Esophagus muscularis mucosa (tissue), 4 donors: ENCODE results near the gene CHD2. TPM values are rescaled to one million over a fixed set of nuclear protein-coding genes. Genes with fewer than 3 reads are reported as not detected.

Experiments used
- DNase-seq: peaks from one replicate; pipeline ENCODE4 v3.0.0-alpha.2; 2017; ENCODE audit errors: extremely low spot score
- H3K27ac ChIP-seq, 4 donors: fragments of 200-600 bp; sonication (generic); replicated peaks in 1 of 4; 1 replicate in 3 of 4; 2 replicates in 1 of 4; pipeline ENCODE4 v1.5.1; 2016 to 2019; ENCODE audit warnings: mild to moderate bottlenecking in 1 of 4
- H3K27me3 ChIP-seq, 4 donors: fragments of 200-600 bp; sonication (generic); one replicate each; pipeline versions ENCODE4 v1.5.1 to v1.6.0; 2016 to 2019
- H3K36me3 ChIP-seq, 4 donors: fragments of 200-600 bp; sonication (generic); one replicate each; pipeline ENCODE4 v1.5.1; 2016 to 2019
- H3K4me1 ChIP-seq, 4 donors: fragments of 200-600 bp; sonication (generic); one replicate each; pipeline ENCODE4 v1.5.1; 2016 to 2019
- H3K4me3 ChIP-seq, 4 donors: fragments of 200-600 bp; sonication (generic); 1 replicate in 2 of 4; 2 replicates in 2 of 4; pipeline ENCODE4 v1.5.1; 2016 to 2019; ENCODE audit warnings: mild to moderate bottlenecking in 4 of 4, moderate library complexity in 1 of 4
- H3K9me3 ChIP-seq, 4 donors: fragments of 200-600 bp; sonication (generic); 1 replicate in 3 of 4; 2 replicates in 1 of 4; pipeline ENCODE4 v1.5.1; 2016 to 2019
- EP300 ChIP-seq: sonication (generic); formaldehyde crosslinking; IDR thresholded peaks from one replicate; pipeline ENCODE4 v1.6.1; 2017; ENCODE audit warnings: antibody characterized with exemption
- POLR2A ChIP-seq: fragments of 450-650 bp; IDR thresholded peaks from one replicate; pipeline ENCODE4 v1.6.1; 2017; ENCODE audit warnings: antibody characterized with exemption, moderate library complexity, mild to moderate bottlenecking, low read depth
- POLR2AphosphoS5 ChIP-seq, 2 donors: sonication (generic); formaldehyde crosslinking; IDR thresholded peaks; one replicate each; pipeline ENCODE4 v1.6.1; 2017; ENCODE audit warnings: antibody characterized with exemption in 2 of 2
- WGBS: methylation state at CpG from one replicate; pipeline ENCODE4 v1.1.5; 2018; 5-methylcytosine and 5-hydroxymethylcytosine counted together
- intact Hi-C: fragments of 100-400 bp; cut with DNase I; formaldehyde crosslinking; loops from one replicate; pipeline ENCODE4 v1.15.1; 2023
- total RNA-seq, 4 donors: library from RNA; depleted of rRNA; stranded (reverse); fragments of >200 nt; gene quantifications; one replicate each; pipeline versions ENCODE4 v1.1.0 to v1.2.1, GENCODE V29; 2016
- TF ChIP-seq, protein P1 (sequence below), 3 experiments: fragments of 200-600 bp in 2 of 3; fragments of 450-650 bp in 1 of 3; sonication (generic) in 2 of 3; IDR thresholded peaks; one replicate each; pipeline ENCODE4 v1.5.1; 2017 to 2019; ENCODE audit warnings: antibody characterized with exemption in 3 of 3, mild to moderate bottlenecking in 2 of 3, moderate library complexity in 1 of 3

Gene CHD2
- 10 to 100 TPM; 54.3 to 86.0 (median 62.8) TPM for total RNA-seq

- Histone ChIP-seq H3K36me3 (peaks cover 0 to 21% (median 11%) of the 10 kb centered on the region in 4 donors), H3K27ac (peak within 1 kb of the TSS; percentile 89 to 98 (median 94)), H3K9me3 (no peaks in the 10 kb centered on the region), H3K4me1 (peaks cover 37 to 73% (median 57%) of the 10 kb centered on the region in 4 donors), H3K4me3 (peak within 1 kb of the TSS; percentile 50 to 71 (median 66)), H3K27me3 (no peaks in the 10 kb centered on the region)
- WGBS = under 1% methylated on average over 15 of the region's 15 CpGs
- intact Hi-C loops = no loop called here
- DNase-seq = no peak
- TF ChIP-seq POLR2AphosphoS5 (IDR thresholded peaks at IDR 0.05) (peak; percentile 92 to 96), POLR2A (peak; percentile 78)
- TF ChIP-seq, protein P1, sequence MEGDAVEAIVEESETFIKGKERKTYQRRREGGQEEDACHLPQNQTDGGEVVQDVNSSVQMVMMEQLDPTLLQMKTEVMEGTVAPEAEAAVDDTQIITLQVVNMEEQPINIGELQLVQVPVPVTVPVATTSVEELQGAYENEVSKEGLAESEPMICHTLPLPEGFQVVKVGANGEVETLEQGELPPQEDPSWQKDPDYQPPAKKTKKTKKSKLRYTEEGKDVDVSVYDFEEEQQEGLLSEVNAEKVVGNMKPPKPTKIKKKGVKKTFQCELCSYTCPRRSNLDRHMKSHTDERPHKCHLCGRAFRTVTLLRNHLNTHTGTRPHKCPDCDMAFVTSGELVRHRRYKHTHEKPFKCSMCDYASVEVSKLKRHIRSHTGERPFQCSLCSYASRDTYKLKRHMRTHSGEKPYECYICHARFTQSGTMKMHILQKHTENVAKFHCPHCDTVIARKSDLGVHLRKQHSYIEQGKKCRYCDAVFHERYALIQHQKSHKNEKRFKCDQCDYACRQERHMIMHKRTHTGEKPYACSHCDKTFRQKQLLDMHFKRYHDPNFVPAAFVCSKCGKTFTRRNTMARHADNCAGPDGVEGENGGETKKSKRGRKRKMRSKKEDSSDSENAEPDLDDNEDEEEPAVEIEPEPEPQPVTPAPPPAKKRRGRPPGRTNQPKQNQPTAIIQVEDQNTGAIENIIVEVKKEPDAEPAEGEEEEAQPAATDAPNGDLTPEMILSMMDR (IDR thresholded peaks at IDR 0.05) = no peak
Measured at GRCh38 chr15:92899948-92900730, at the start of gene CHD2. CHD2 (plus strand) TSS chr15:92900324; CDS start chr15:92901238, 914 bp downstream.

GRCh38 chr15:92853222-92853621 is 46.9 kb upstream of the CHD2 start:
- H3K4me1 ChIP-seq = no peaks in the 10 kb centered on the region
- H3K27ac ChIP-seq = no peak overlapping the region
- H3K4me3 ChIP-seq = no peak overlapping the region
- H3K9me3 ChIP-seq = no peaks in the 10 kb centered on the region
- no peaks in the 10 kb centered on the region for H3K27me3 ChIP-seq
- H3K36me3 ChIP-seq = no peaks in the 10 kb centered on the region
- DNase-seq = no peak
- intact Hi-C loops = no loop called here
- TF ChIP-seq, protein P1 (IDR thresholded peaks at IDR 0.05) = no peak
- TF ChIP-seq POLR2A (no peak), EP300 (no peak), POLR2AphosphoS5 (IDR thresholded peaks at IDR 0.05) (no peak)
- WGBS = 78% methylated on average over 9 of the region's 9 CpGs

DNA sequence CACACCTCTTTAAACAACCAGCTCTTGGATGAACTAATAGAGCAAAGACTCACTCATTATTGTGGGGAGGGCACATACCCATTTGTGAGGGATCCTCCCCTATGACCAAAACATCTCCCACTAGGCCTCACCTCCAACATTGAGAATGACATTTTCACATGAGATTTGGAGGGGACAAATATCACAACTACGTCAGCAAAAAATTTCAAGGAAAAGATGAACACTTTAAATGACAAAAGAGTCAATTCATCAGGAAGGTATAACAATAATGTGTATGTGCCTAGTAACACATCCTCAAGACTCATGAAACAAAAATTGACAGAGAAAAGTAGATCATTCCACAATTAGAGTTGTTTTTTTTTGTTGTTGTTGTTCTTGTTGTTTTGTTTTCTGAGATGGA is 38.4 kb upstream of the CHD2 start:
- peaks cover 0 to 15% (median 10%) of the 10 kb centered on the region in 4 donors for H3K9me3 ChIP-seq

DNA sequence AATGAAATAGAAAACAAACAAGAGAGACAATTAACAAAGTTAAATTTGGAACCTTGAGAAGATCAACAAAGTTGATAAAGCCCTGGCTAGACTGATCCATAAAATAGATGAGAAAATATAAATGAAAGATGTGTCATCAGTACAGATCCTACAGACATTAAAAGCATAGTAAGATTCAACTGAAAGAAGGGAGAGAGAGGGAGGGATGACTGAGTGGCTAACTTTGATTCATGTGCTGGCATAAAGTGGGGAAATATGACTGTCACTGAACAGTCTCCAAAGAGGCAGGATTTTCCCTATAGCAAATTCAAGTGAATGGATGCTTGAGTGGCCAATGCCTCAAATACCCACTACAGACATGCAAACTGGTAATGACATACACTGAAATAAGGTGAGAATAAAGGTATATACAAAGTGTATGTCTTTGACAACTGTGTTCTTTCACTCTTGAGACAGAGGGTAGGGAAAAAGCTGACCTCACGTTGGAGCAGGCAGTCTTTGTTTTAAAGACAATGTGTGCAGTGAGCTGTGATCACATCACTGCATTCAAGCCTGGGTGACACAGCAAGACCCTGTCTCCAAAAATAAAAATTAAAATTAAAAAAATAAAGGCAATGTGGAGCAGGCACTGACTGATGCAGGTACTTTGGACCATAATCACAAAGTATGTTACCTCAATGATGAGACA is 35.9 kb upstream of the CHD2 start:
- intact Hi-C loops = no loop called here
- no peaks in the 10 kb centered on the region for H3K27me3 ChIP-seq
- H3K27ac ChIP-seq = no peak overlapping the region
- no peak overlapping the region for H3K4me3 ChIP-seq
- WGBS = 85% methylated on average over 1 of the region's 1 CpG
- DNase-seq = no peak
- TF ChIP-seq, protein P1 (IDR thresholded peaks at IDR 0.05) = no peak
- no peak for TF ChIP-seq EP300
- no peak for TF ChIP-seq POLR2A
- TF ChIP-seq POLR2AphosphoS5 (IDR thresholded peaks at IDR 0.05) = no peak
- no peaks in the 10 kb centered on the region for H3K36me3 ChIP-seq
- H3K4me1 ChIP-seq = peaks cover 0 to 7% (median 5%) of the 10 kb centered on the region in 4 donors
- peaks cover 0 to 15% (median 10%) of the 10 kb centered on the region in 4 donors for H3K9me3 ChIP-seq

More for the DNA sequence above, 38.4 kb upstream of the CHD2 start:
- Histone ChIP-seq H3K4me3 (no peak overlapping the region), H3K4me1 (no peaks in the 10 kb centered on the region), H3K27me3 (no peaks in the 10 kb centered on the region), H3K36me3 (no peaks in the 10 kb centered on the region), H3K27ac (no peak overlapping the region)
- TF ChIP-seq EP300 (no peak), POLR2AphosphoS5 (IDR thresholded peaks at IDR 0.05) (no peak), POLR2A (no peak)
- TF ChIP-seq, protein P1 (IDR thresholded peaks at IDR 0.05) = no peak
- WGBS = 94% methylated on average over 1 of the region's 1 CpG
- intact Hi-C loops = no loop called here
- no peak for DNase-seq
